ENCODE measurements around the gene PDZD2.
"Not testable (repeated sequence)": the region's sequence is repeated elsewhere in the genome, so short reads cannot be mapped to it uniquely, and the experiment has no call there.

The PDZD2 gene

GRCh38 chr5:32013658-32014057 lies 374.7 kb downstream of the PDZD2 start:
- no peak for DNase-seq (ENCODE audit: low spot score)

GRCh38 chr5:32014096-32014745 lies 375.3 kb downstream of the PDZD2 start:
- no peak for DNase-seq (ENCODE audit: low spot score)

DNA sequence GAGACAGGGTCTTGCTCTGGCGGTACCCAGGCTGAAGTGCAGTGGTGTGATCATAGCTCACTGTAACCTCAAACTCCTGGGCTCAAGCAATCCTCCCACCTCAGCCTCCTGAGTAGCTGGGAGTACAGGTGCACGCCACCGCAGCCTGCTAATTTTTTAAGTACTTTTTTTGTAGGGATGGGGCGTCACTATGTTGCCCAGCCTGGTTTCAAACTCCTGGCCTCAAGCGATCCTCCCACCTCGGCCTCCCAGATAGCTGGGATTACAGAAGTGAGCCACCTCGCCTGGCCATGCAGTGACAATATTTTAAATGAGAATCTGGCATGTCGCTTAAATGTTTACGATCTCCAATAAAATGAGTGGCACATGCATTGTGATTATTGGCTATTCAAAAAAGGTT lies 376.3 kb downstream of the PDZD2 start:
- not testable (repeated sequence) for DNase-seq (ENCODE audit: low spot score)

DNA sequence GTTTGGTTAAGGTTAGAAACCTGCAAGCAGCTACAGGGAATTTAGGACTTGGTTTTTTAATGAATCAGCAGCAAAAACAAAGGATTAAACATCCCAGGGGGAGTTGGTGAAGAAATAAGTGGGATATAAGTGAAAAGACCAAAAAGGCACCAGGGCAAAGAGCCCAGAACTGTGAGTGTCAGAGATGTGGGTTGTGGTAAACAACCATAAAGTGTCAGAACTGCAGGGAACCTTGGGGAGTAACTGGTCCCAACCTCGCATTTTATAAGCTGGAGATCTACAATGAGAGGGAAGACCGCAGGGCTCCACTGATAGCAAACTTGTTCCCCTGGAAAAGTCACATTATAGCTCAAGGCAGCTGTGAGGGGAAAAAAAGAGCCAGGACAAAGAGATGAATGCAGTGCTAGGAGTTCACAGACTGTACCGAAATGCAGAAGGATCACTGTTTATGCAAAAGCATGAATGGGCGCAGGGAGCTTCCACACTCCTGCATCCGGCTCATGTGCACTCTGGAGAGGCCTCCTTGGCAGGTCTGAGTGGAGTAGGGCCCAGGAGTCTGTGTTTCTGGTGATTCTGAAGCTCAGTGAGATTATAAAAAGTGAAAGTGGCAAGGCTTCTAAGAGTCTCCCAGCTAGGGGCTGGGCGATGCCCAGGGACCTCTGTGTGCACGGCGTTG lies 378.9 kb downstream of the PDZD2 start:
- DNase-seq (ENCODE audit: low spot score) = no peak

- no peak for DNase-seq (ENCODE audit: low spot score)
Measured at GRCh38 chr5:32018476-32019436, 379.8 kb downstream of the PDZD2 start.

DNA sequence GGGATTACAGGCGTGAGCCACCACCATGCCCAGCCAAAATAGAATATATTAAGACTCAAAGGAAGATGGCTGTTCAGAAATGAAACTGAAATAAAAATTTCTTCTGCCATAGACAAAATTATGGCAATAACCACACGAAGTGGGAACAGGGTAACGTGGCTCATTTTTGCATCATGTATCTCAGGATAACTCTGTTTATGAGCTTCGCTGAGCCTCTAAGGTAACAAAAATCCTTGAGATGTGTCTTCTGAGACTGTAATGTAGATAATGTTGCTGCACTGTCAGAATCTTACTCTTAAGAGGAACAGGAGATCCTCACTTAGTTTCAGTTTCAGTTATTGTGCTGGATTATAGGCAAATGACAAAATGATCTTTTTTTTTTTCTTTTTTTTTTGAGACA lies 381.3 kb downstream of the PDZD2 start:
- no peak for DNase-seq (ENCODE audit: low spot score)

GRCh38 chr5:32020946-32021345 lies 382.0 kb downstream of the PDZD2 start:
- no peak for DNase-seq (ENCODE audit: low spot score)

GRCh38 chr5:32021771-32022170 lies 382.8 kb downstream of the PDZD2 start:
- no peak for DNase-seq (ENCODE audit: low spot score)

DNA sequence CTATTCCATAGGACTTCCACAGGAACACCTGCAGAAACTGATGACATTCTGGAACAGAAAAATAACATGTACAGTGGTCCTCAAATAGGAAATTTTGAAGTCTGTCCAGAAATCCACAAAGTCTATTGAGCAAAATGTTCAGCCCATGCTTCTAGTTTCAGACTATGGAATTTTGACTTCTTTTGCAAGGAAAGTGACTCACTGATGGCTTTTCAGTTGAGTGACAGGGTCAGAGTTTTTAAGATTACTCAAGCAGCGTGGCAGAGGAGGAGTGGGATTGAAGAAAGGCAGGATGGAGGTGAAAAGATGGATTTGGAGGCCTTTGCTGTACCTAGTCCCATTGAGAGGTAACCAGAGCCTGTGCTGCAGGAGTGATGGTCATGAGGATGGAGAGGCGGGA lies 383.7 kb downstream of the PDZD2 start:
- no peak for DNase-seq (ENCODE audit: low spot score)

GRCh38 chr5:32023816-32024215 lies 384.9 kb downstream of the PDZD2 start:
- DNase-seq (ENCODE audit: low spot score) = no peak

DNA sequence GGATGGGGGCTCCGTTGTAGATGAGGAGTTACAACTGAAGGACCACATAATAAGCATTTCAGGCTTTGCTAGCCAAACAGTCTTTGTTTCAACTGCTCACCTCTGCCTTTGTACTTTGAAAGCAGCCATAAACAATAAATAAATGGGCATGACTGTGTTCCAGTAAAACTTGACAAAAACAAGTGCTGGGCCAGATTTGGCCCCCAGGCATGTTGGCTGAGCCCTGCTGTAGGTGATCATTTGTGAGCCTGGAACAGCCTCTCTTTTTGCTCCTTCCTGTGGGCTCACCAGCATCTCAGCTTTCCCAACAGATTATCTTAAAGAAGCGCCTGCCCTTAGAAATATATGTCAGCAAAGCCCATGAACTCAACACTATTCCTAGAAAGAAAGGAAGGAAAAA lies 385.8 kb downstream of the PDZD2 start:
- no peak for DNase-seq (ENCODE audit: low spot score)

GRCh38 chr5:32027093-32027716 lies 388.3 kb downstream of the PDZD2 start:
- DNase-seq (ENCODE audit: low spot score) = no peak

- peak; percentile 77 for DNase-seq (ENCODE audit: low spot score)
Measured at GRCh38 chr5:32027717-32028458, 389.0 kb downstream of the PDZD2 start.

GRCh38 chr5:32029261-32029660 lies 390.3 kb downstream of the PDZD2 start:
- no peak for DNase-seq (ENCODE audit: low spot score)

DNA sequence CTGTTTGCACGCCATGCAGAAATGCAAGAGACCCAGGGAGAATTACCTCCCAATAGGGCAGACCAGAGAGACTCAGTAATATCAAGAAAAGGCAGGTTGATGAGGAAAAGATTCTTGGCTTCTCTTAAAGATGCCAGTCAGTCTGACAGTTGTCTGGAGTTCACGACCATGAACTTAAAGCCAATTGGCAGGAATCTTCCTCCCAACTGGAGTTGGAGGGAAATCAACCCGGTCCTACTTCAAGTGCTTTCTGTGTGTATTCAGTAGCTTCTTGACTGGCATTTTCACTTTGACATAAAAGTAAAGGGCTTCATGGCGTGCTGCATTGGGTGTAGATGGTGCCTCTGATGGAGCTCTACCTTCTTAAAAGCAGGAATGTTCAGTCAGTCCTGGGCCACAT lies 390.9 kb downstream of the PDZD2 start:
- no peak for DNase-seq (ENCODE audit: low spot score)

DNA sequence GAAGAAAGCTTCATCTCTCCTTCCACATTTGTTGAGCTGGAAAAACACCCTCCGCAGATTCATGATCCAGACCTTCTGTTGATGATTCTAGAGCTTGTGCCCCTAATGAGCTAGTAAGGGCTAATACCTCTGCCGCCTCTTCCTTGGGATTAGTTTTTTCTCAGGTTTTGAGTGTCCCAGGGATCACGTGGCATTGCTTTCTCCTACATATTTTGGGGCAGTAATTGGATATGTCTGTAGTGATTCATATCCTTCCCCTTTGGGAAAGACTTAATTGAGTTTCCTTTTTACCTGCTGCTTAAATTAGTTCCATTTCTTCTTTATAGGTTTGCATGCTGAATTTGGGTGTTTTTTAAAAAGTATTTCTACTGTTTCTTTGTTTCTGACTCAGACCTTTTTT lies 391.3 kb downstream of the PDZD2 start:
- DNase-seq (ENCODE audit: low spot score) = no peak

- no peak for DNase-seq (ENCODE audit: low spot score)
Measured at GRCh38 chr5:32030686-32031085, 391.8 kb downstream of the PDZD2 start.

DNA sequence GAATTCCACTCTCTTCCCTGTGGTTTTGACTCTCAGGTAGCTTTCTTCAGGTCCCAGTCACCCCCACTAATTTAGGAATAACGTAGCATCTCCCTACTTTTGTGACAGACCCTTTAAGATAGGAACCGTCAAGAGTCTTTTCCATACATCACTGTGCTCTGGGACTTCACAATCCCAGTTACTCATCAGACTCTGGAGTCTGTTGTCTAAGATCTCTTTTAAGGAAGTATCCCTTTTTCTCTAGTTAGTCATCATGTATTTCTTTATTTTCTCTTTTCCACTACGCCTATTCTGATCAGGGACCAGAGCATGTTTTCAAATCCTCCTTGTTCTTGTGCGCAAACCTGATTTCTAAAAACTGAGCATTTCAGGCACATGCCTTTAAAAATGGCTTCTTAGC lies 392.2 kb downstream of the PDZD2 start:
- no peak for DNase-seq (ENCODE audit: low spot score)

GRCh38 chr5:32038523-32038922 lies 399.6 kb downstream of the PDZD2 start:
- no peak for DNase-seq (ENCODE audit: low spot score)

DNA sequence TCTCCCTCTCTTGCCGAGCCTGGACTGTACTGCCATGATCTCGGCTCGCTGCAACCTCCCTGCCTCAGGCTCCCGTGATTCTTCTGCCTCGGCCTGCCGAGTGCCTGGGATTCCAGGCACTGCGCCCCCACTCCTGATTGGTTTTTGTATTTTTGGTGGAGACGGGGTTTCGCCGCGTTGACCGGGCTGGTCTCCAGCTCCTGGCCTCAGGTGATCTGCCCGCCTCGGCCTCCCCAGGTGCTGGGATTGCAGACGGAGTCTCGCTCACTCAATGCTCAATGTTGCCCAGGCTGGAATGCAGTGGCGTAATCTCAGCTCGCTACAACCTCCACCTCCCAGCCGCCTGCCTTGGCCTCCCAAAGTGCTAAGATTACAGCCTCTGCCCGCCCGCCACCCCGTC lies 400.2 kb downstream of the PDZD2 start:
- DNase-seq (ENCODE audit: low spot score) = not testable (repeated sequence)

DNA sequence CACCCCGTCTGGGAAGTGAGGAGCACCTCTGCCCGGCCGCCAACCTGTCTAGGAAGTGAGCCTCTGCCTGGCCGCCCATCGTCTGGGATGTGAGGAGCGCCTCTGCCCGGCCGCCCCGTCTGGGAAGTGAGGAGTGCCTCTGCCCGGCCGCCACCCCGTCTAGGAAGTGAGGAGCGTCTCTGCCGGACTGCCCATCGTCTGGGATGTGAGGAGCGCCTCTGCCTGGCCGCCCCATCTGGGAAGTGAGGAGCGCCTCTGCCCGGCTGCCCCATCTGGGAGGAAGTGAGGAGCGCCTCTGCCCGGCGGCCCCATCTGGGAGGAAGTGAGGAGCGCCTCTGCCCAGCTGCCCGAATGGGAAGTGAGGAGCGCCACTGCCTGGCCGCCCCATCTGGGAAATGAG lies 400.7 kb downstream of the PDZD2 start:
- DNase-seq (ENCODE audit: low spot score) = not testable (repeated sequence)

Measured in left forelimb (tissue), 1 donor.